Pancreas (tissue), 10 donors: ENCODE measurements around the gene REXO1. TPM values are rescaled to one million over a fixed set of nuclear protein-coding genes. Genes with fewer than 3 reads are reported as not detected.
A peak's percentile ranks its signal among the peaks of the same experiment; 100 is the strongest.

Experiments used
- ATAC-seq, 4 donors: fragments of 200-7000 bp; cut with Tn5 transposase; one replicate each; pipeline versions ENCODE4 v1.8.0 to v1.9.1; 2020; ENCODE audit warnings: mild to moderate bottlenecking in 4 of 4, moderate library complexity in 4 of 4
- DNase-seq, 6 donors: peaks; one replicate each; pipeline ENCODE4 v3.0.0-alpha.2; 2020
- FAIRE-seq: peaks from 2 replicates; lab custom pipeline; 2012; peaks lifted over from hg19 to GRCh38; lab: Jason Lieb, UNC
- H3K27ac ChIP-seq, 4 donors: fragments of 200-600 bp; sonication (generic); 1 replicate in 3 of 4; 2 replicates in 1 of 4; pipeline versions ENCODE4 v1.5.0 to v1.8.0; 2020
- H3K27me3 ChIP-seq, 4 donors: fragments of 200-600 bp; one replicate each; pipeline ENCODE4 v1.8.0; 2021
- H3K36me3 ChIP-seq, 3 donors: fragments of 200-600 bp; sonication (generic) in 1 of 3; one replicate each; pipeline versions ENCODE4 v1.5.0 to v1.8.0; 2020 to 2021
- H3K4me1 ChIP-seq, 3 donors: fragments of 200-600 bp; one replicate each; pipeline ENCODE4 v1.8.0; 2021
- H3K4me3 ChIP-seq, 4 donors: fragments of 200-600 bp; sonication (generic) in 2 of 4; one replicate each; pipeline versions ENCODE4 v1.5.0 to v1.8.0; 2020 to 2021
- H3K9me3 ChIP-seq, 4 donors: fragments of 200-600 bp; one replicate each; pipeline ENCODE4 v1.8.0; 2021
- WGBS, 2 donors: extraction: QIAGEN DNeasy Blood & Tissue Kit; methylation state at CpG; one replicate each; pipeline ENCODE4 v1.1.7; 2013; 5-methylcytosine and 5-hydroxymethylcytosine counted together
- intact Hi-C, 3 donors: fragments of 100-400 bp; cut with DNase I; formaldehyde crosslinking; loops; one replicate each; pipeline versions ENCODE4 v1.11.1 to v1.14.2; 2022
- polyA plus RNA-seq, 2 donors: library from polyadenylated mRNA; stranded (reverse); fragments of 200-250 nt; gene quantifications; one replicate each; pipeline ENCODE4 v1.2.3, GENCODE V29; 2013
- total RNA-seq, 6 donors: library from RNA; stranded (reverse); fragmentation: NEBNext Ultra II Directional in 4 of 6; extraction: Animal tissue kit (Norgen Biotek cat#: 25700) in 4 of 6; gene quantifications; one replicate each; pipeline versions ENCODE4 v1.2.1 to v1.2.4, GENCODE V29; 2021 to 2023
- TF ChIP-seq, protein P1 (sequence below), 4 donors: fragments of 200-600 bp; sonication (generic) in 3 of 4; IDR thresholded peaks; one replicate each; pipeline versions ENCODE4 v1.5.0 to v1.8.0; 2021; ENCODE audit warnings: antibody characterized with exemption in 4 of 4
- donor health status: healthy with polysubstance abuse.
- donor health status: DM: no; HTN: no; CAD: no; lungs with moderate emphysema.
- donor health status: DM: no; HTN: no; CAD: no.
- donor health status: control.
- donor health status: control.
- donor health status: Bipolar disorder and iron deficiency.
- donor health status: DM: yes; HTN: yes; CAD: no.
- donor health status: DM: no; HTN: no; CAD: no.
- donor health status: DM: no; HTN: no; CAD: no.
- donor health status: DM: yes; HTN: yes; CAD: no.

REXO1 gene
- total and polyA plus RNA-seq, 8 donors: 10.5 to 42.2 (median 16.0) TPM

- TF ChIP-seq, protein P1, sequence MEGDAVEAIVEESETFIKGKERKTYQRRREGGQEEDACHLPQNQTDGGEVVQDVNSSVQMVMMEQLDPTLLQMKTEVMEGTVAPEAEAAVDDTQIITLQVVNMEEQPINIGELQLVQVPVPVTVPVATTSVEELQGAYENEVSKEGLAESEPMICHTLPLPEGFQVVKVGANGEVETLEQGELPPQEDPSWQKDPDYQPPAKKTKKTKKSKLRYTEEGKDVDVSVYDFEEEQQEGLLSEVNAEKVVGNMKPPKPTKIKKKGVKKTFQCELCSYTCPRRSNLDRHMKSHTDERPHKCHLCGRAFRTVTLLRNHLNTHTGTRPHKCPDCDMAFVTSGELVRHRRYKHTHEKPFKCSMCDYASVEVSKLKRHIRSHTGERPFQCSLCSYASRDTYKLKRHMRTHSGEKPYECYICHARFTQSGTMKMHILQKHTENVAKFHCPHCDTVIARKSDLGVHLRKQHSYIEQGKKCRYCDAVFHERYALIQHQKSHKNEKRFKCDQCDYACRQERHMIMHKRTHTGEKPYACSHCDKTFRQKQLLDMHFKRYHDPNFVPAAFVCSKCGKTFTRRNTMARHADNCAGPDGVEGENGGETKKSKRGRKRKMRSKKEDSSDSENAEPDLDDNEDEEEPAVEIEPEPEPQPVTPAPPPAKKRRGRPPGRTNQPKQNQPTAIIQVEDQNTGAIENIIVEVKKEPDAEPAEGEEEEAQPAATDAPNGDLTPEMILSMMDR (IDR thresholded peaks at IDR 0.05): no peak
- Histone ChIP-seq H3K9me3 (no peaks in the 10 kb centered on the region), H3K4me3 (no peak overlapping the region), H3K36me3 (peaks cover 0 to under 1% (median 0%) of the 10 kb centered on the region in 3 donors), H3K27me3 (no peaks in the 10 kb centered on the region), H3K27ac (no peak overlapping the region), H3K4me1 (peaks cover 0 to 5% (median 0%) of the 10 kb centered on the region in 3 donors)
- intact Hi-C loops: no loop called here
- DNase-seq: peak in 2 of 6 donors; percentile 39 to 79
- ATAC-seq: no peak
- no peak for FAIRE-seq
- WGBS, 2 donors: 82 to 89% methylated on average over 18 to 19 of the region's 19 CpGs
These were observed 37.7 kb downstream of the REXO1 start for GRCh38 chr19:1810439-1811160.

- H3K4me3 ChIP-seq: no peak overlapping the region
- no peaks in the 10 kb centered on the region for H3K27me3 ChIP-seq
- ATAC-seq (no peak), FAIRE-seq (no peak), DNase-seq (peak in 1 of 6 donors; percentile 32)
- no peak overlapping the region for H3K27ac ChIP-seq
- TF ChIP-seq, protein P1 (IDR thresholded peaks at IDR 0.05): no peak
- 68 to 72% methylated on average over 18 of the region's 18 CpGs for WGBS, 2 donors
- no peaks in the 10 kb centered on the region for H3K36me3 ChIP-seq
- no peaks in the 10 kb centered on the region for H3K9me3 ChIP-seq
- intact Hi-C loops: no loop called here
- peaks cover 0 to 5% (median 0%) of the 10 kb centered on the region in 3 donors for H3K4me1 ChIP-seq
These were observed 38.6 kb downstream of the REXO1 start for GRCh38 chr19:1809678-1810077.

- intact Hi-C loops: no loop called here
- 73 to 79% methylated on average over 2 of the region's 2 CpGs for WGBS, 2 donors
- Histone ChIP-seq H3K9me3 (no peaks in the 10 kb centered on the region), H3K27ac (no peak overlapping the region), H3K4me3 (no peak overlapping the region), H3K27me3 (no peaks in the 10 kb centered on the region), H3K36me3 (no peaks in the 10 kb centered on the region), H3K4me1 (peaks cover 0 to 5% (median 0%) of the 10 kb centered on the region in 3 donors)
- DNase-seq (no peak), FAIRE-seq (no peak), ATAC-seq (no peak)
- TF ChIP-seq, protein P1 (IDR thresholded peaks at IDR 0.05): no peak
These were observed 39.9 kb downstream of the REXO1 start for GRCh38 chr19:1808395-1808731.

- ATAC-seq: no peak
- DNase-seq: no peak
- Histone ChIP-seq H3K36me3 (no peaks in the 10 kb centered on the region), H3K9me3 (no peaks in the 10 kb centered on the region), H3K4me1 (peaks cover 0 to 5% (median 0%) of the 10 kb centered on the region in 3 donors), H3K27ac (no peak overlapping the region), H3K4me3 (no peak overlapping the region), H3K27me3 (no peaks in the 10 kb centered on the region)
- FAIRE-seq: no peak
- intact Hi-C loops: no loop called here
- whole genome bisulfite sequencing, 2 donors: 47 to 54% methylated on average over 28 to 30 of the region's 30 CpGs
- TF ChIP-seq, protein P1 (IDR thresholded peaks at IDR 0.05): no peak
These were observed 40.4 kb downstream of the REXO1 start for GRCh38 chr19:1807695-1808394.
